ENCODE measurements around the gene CSTB.

Gene CSTB

DNA sequence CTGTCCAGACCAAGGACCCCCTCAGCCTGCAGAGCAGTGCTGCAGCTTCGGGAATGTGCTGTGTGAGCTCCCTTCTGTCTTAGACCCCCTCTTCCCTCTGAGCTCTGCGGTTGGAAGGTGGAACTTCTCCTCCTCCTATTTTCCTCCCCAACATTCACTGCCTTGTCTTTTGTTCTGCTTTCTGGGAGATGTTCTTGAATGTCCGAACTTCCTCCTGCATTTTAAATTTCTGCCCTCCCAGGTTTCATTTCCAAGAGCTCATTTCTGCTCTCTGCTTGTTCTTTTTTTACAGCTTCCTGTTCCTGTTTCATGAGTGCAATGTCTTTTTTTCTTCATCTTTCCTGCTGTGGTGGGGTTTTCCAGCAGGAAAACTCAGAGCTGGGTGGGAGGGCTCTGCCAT is 42.6 kb upstream of the CSTB start:
- no peak for DNase-seq (ENCODE audit: low read depth)
- no peak overlapping the region for H3K4me3 ChIP-seq (ENCODE audit: low read depth, low read length)
- TF ChIP-seq, protein P1, sequence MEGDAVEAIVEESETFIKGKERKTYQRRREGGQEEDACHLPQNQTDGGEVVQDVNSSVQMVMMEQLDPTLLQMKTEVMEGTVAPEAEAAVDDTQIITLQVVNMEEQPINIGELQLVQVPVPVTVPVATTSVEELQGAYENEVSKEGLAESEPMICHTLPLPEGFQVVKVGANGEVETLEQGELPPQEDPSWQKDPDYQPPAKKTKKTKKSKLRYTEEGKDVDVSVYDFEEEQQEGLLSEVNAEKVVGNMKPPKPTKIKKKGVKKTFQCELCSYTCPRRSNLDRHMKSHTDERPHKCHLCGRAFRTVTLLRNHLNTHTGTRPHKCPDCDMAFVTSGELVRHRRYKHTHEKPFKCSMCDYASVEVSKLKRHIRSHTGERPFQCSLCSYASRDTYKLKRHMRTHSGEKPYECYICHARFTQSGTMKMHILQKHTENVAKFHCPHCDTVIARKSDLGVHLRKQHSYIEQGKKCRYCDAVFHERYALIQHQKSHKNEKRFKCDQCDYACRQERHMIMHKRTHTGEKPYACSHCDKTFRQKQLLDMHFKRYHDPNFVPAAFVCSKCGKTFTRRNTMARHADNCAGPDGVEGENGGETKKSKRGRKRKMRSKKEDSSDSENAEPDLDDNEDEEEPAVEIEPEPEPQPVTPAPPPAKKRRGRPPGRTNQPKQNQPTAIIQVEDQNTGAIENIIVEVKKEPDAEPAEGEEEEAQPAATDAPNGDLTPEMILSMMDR (IDR thresholded peaks at IDR 0.05; ENCODE audit: control insufficient read depth, extremely low read depth, insufficient read depth) = no peak

DNA sequence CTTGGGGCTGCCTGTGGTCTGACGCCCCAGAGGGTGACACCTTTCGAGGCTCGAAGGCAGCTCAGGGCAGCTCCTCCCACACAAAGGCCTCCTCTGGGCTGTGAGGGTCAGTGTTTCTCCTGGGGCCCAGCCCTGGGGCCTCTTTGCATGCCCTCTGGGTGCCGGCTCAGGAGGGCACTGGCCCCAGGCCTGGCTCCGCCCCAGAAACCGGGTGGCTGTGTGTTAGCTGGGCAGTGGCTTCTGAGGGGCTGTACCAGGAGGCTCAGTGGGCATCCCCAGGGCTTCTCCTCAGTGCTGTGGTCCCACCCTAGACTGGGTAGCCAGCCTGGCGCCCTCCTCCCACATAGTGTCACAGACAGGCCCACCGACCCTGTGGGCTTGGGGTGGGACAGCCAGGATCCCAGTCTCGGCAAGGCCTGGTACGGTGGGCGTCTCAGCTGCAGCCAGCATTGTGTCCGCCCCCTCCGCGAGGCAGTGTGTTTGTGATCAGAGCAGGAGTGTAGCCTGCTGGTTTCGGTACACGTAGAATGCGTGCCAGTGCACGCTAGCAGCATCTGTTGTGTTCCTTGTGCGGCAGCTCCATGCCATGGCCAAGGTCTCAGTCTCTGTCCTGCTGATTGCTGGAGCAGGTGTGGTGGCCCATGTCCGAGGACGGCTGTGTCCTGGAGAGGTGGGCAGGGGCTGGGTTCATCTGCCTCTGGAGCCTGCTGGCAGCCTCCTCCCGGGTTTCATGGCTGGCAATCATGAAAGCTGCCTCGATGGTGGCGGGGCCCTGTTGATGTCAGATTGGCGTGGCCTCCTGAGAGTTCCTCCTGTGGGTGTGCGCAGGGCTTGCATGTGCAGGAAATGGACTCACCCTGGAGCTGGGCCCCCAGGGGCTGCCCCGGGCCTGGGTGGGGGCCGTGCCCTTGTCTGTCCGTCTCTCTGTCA is 41.3 kb upstream of the CSTB start:
- no peak overlapping the region for H3K4me3 ChIP-seq (ENCODE audit: low read depth, low read length)
- no peak for DNase-seq (ENCODE audit: low read depth)
- TF ChIP-seq, protein P1 (IDR thresholded peaks at IDR 0.05; ENCODE audit: control insufficient read depth, extremely low read depth, insufficient read depth) = no peak

DNA sequence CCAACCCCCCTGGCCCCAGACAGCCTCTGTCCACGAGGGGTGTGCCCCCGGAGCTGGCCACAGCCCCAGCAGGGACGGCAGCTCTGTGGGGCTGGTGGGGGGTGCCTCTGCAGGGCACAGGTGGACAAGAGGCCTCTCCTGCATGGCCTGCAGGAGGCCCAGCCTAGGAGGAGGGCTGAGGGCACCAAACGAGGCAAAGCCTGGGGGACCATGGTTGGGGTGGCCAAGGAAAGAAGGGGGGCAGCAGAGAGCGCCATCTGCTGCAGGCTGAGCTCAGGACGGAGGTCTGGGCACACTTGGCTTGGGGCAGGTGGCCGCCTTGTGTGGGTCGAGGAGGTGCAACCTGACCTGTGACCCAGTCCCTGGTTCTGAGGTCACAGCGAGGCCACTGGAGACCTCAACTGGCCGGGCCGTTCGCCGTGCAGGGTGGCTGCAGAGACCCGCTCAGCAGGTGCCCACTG is 40.5 kb upstream of the CSTB start:
- H3K4me3 ChIP-seq (ENCODE audit: low read depth, low read length) = no peak overlapping the region
- TF ChIP-seq, protein P1 (IDR thresholded peaks at IDR 0.05; ENCODE audit: control insufficient read depth, extremely low read depth, insufficient read depth) = no peak
- DNase-seq (ENCODE audit: low read depth) = no peak

DNA sequence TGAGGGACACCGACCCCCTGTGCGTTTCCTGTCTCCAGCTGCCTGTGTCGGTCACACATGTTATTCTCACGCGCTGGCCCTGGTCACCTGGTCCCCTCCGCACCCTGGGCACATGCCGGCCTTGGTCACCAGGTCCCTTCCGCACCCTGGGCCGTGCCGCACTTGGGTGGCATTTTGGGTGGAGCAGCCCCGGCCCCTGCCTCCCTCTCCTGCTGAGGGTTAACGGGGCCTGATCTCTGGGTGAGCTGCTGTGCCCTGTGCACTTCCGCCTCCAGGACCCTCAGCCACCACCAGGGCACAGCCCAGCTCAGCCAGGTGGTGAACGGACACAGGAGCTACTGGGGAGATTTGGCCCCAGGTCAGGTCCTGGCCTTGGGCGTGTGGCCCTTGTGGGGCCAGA is 39.9 kb upstream of the CSTB start:
- TF ChIP-seq, protein P1 (IDR thresholded peaks at IDR 0.05; ENCODE audit: control insufficient read depth, extremely low read depth, insufficient read depth) = no peak
- H3K4me3 ChIP-seq (ENCODE audit: low read depth, low read length) = no peak overlapping the region
- no peak for DNase-seq (ENCODE audit: low read depth)

DNA sequence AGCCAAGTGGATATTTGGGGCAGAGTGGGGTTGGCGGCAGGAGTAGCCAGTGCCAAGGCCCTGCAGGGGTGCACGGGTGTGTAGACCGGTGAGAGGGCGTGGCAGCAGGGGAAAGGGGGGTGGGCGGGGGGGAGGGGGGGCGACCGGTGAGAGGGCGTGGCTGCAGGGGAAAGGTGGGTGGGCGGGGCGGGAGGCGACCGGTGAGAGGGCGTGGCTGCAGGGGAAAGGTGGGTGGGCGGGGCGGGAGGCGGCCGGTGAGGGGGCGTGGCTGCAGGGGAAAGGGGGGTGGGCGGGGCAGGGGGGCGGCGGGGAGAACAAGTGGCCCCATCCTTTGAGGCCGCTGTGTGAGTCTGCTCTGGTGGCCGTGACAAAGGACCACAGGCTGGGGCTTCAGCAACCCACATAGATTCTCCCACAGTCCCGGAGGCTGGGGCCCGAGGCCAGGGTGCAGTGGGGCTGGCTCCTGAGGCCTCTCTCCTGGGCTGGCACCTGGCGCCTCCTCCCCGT is 39.1 kb upstream of the CSTB start:
- H3K4me3 ChIP-seq (ENCODE audit: low read depth, low read length) = no peak overlapping the region
- TF ChIP-seq, protein P1 (IDR thresholded peaks at IDR 0.05; ENCODE audit: control insufficient read depth, extremely low read depth, insufficient read depth) = no peak
- no peak for DNase-seq (ENCODE audit: low read depth)

DNA sequence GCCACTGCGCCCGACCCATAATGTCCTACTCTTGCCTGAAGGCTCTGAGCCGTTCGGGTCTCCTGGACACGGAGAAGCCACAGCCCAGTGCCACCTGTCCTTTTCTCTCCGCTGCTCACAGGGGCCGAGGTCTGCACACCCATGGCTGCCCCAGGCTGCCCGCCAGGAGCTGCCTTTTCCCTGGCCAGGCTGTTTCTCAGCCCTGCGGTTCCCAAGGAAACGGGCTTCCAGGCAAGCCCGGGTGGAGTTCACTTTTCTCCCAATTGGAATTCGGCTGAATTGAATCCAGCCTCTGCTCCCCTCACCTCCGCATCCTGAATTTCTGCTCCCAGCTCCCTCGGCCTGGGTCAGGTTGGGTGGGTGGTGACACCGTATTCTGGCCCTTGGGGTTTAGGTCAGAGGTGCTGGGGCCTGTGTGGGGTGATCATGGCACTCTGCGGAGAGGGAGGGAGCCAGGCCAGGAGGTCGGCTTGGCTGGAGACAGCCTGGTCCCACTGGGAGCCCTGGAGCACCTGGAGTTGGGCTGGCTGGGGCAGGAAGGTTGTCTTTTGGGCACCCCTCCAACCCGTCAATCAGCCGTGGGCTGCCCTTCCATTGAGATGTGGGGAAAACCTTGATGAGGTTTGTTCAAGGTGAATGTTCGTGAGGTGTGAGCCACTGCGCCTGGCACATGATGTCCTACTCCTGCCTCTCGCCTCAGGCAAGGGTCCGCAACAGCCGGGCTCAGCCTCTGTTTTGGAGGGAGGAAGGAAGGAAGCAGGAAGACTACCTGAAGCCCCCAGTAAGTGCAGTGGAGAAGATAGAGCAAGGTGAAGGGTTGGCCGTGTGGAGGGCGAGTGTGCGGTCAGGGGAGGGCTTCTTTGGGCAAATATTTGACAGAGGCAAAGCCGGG is 38.4 kb upstream of the CSTB start:
- no peak overlapping the region for H3K4me3 ChIP-seq (ENCODE audit: low read depth, low read length)
- DNase-seq (ENCODE audit: low read depth) = no peak
- TF ChIP-seq, protein P1 (IDR thresholded peaks at IDR 0.05; ENCODE audit: control insufficient read depth, extremely low read depth, insufficient read depth) = no peak
